ENCODE data around the gene USF1. TPM values are rescaled to one million over a fixed set of nuclear protein-coding genes. Genes with fewer than 3 reads are reported as not detected.

Gene USF1
- total and polyA plus RNA-seq, 9 of the 15 experiments (the other 6 are each of a cell fraction or from before 2014, with no cell fraction given) = 7.4 to 60.2 (median 54.2) TPM

DNA sequence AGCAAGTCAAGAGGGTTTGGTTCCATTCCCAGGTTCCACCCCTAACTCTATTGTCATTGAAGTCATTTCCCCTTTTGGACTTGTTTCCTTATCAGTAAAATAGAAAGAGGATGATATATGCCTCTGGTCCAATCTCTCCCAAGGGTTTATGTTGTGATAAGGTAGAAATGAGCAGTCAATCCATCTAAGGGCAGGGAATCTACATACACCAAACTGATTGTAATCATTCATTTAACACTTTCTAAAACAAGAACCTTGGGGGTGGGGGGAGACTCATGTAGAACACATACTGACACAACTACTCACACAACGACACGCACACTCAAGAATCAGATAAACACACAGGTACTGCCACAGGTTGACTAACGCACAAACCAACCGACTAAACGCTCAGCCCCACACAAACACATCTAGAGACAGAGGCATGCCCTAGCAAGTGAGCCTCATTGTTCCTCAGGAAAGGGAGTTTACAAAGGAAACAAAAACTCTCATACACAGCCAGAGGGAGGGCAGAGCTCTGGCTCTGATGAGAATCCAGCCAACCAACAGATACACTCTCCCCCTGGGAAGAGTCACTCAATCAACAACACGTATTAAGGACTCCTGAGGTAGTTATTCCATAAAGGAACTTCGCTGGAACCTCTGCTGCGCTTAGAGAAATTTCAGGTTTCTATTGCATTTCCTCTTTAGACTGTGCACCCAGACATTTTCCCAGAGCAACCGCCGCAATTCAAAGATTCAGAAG, 25.9 kb downstream of the USF1 start (continued):
- TF ChIP-seq, protein P1, sequence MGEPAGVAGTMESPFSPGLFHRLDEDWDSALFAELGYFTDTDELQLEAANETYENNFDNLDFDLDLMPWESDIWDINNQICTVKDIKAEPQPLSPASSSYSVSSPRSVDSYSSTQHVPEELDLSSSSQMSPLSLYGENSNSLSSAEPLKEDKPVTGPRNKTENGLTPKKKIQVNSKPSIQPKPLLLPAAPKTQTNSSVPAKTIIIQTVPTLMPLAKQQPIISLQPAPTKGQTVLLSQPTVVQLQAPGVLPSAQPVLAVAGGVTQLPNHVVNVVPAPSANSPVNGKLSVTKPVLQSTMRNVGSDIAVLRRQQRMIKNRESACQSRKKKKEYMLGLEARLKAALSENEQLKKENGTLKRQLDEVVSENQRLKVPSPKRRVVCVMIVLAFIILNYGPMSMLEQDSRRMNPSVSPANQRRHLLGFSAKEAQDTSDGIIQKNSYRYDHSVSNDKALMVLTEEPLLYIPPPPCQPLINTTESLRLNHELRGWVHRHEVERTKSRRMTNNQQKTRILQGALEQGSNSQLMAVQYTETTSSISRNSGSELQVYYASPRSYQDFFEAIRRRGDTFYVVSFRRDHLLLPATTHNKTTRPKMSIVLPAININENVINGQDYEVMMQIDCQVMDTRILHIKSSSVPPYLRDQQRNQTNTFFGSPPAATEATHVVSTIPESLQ (CRISPR knock-in tag; IDR thresholded peaks at IDR 0.05) = 0 out of 2 replicates have a peak, but pooled peaks have one; percentile 17
- TF ChIP-seq HNRNPH1 (optimal IDR thresholded peaks at IDR 0.05; ENCODE audit: low read depth, low read length) = no peak
- TF ChIP-seq TAL1 (IDR thresholded peaks at IDR 0.05) = 0 out of 2 replicates have a peak, but pooled peaks have one; percentile 10
- TF ChIP-seq ZNF274 (IDR thresholded peaks at IDR 0.05; ENCODE audit: borderline replicate concordance, low read depth, low read length) = no peak
- no peak for TF ChIP-seq COPS2 (conservative IDR thresholded peaks at IDR 0.05)
- TF ChIP-seq, protein P2, sequence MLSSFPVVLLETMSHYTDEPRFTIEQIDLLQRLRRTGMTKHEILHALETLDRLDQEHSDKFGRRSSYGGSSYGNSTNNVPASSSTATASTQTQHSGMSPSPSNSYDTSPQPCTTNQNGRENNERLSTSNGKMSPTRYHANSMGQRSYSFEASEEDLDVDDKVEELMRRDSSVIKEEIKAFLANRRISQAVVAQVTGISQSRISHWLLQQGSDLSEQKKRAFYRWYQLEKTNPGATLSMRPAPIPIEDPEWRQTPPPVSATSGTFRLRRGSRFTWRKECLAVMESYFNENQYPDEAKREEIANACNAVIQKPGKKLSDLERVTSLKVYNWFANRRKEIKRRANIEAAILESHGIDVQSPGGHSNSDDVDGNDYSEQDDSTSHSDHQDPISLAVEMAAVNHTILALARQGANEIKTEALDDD (IDR thresholded peaks at IDR 0.05) = peak; percentile 61; the same call in 1 of the 2 replicates
- 0 out of 2 replicates have a peak, but pooled peaks have one; percentile 16 for TF ChIP-seq NR2C1 (IDR thresholded peaks at IDR 0.05)
- TF ChIP-seq NR2C1 (tag; IDR thresholded peaks at IDR 0.05) = no peak
- TF ChIP-seq CBFA2T3 (IDR thresholded peaks at IDR 0.05) = peak; percentile 65
- no peak for TF ChIP-seq CXXC5 (CRISPR knock-in tag; IDR thresholded peaks at IDR 0.05)
- 0 out of 2 replicates have a peak, but pooled peaks have one; percentile 8 for TF ChIP-seq SPI1 (IDR thresholded peaks at IDR 0.05; ENCODE audit: borderline replicate concordance, low read depth, low read length)
- 0 out of 2 replicates have a peak, but pooled peaks have one; percentile 17 for TF ChIP-seq CBFA2T2 (conservative IDR thresholded peaks at IDR 0.05)
- TF ChIP-seq, protein P3, sequence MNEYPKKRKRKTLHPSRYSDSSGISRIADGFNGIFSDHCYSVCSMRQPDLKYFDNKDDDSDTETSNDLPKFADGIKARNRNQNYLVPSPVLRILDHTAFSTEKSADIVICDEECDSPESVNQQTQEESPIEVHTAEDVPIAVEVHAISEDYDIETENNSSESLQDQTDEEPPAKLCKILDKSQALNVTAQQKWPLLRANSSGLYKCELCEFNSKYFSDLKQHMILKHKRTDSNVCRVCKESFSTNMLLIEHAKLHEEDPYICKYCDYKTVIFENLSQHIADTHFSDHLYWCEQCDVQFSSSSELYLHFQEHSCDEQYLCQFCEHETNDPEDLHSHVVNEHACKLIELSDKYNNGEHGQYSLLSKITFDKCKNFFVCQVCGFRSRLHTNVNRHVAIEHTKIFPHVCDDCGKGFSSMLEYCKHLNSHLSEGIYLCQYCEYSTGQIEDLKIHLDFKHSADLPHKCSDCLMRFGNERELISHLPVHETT (CRISPR knock-in tag; conservative IDR thresholded peaks at IDR 0.05 in 1 of 2, IDR thresholded peaks at IDR 0.05 in 1 of 2) = no peak
- TF ChIP-seq SMARCA4 (IDR thresholded peaks at IDR 0.05) = peak; percentile 43
- TF ChIP-seq, protein P4, sequence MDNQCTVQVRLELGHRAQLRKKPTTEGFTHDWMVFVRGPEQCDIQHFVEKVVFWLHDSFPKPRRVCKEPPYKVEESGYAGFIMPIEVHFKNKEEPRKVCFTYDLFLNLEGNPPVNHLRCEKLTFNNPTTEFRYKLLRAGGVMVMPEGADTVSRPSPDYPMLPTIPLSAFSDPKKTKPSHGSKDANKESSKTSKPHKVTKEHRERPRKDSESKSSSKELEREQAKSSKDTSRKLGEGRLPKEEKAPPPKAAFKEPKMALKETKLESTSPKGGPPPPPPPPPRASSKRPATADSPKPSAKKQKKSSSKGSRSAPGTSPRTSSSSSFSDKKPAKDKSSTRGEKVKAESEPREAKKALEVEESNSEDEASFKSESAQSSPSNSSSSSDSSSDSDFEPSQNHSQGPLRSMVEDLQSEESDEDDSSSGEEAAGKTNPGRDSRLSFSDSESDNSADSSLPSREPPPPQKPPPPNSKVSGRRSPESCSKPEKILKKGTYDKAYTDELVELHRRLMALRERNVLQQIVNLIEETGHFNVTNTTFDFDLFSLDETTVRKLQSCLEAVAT (IDR thresholded peaks at IDR 0.05) = peak in 1 of 2 experiments; percentile 40; a peak in 2 of 4 replicates
- peak; percentile 55 for TF ChIP-seq DPF2 (IDR thresholded peaks at IDR 0.05)
- peak; percentile 64 for TF ChIP-seq TEAD4 (IDR thresholded peaks at IDR 0.05; ENCODE audit: low read length)
- TF ChIP-seq TEAD4 (CRISPR knock-in tag; IDR thresholded peaks at IDR 0.05; ENCODE audit: borderline replicate concordance) = no peak
- TF ChIP-seq EP400 (IDR thresholded peaks at IDR 0.05) = peak; percentile 4
- TF ChIP-seq ARNT (IDR thresholded peaks at IDR 0.05) = peak in 1 of 2 experiments; percentile 19; a peak in 1 of 4 replicates
- peak; percentile 87 for TF ChIP-seq ZEB2 (IDR thresholded peaks at IDR 0.05)
- TF ChIP-seq, protein P5, sequence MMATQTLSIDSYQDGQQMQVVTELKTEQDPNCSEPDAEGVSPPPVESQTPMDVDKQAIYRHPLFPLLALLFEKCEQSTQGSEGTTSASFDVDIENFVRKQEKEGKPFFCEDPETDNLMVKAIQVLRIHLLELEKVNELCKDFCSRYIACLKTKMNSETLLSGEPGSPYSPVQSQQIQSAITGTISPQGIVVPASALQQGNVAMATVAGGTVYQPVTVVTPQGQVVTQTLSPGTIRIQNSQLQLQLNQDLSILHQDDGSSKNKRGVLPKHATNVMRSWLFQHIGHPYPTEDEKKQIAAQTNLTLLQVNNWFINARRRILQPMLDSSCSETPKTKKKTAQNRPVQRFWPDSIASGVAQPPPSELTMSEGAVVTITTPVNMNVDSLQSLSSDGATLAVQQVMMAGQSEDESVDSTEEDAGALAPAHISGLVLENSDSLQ (IDR thresholded peaks at IDR 0.05) = peak; percentile 70
